Epidermal melanocyte (primary cell): ENCODE results near the gene ASTN1.
A peak's percentile ranks its signal among the peaks of the same experiment; 100 is the strongest.

Source experiments
- DNase-seq: peaks from one replicate; pipeline ENCODE4 v3.0.0; 2011; ENCODE audit warnings: low spot score; ENCODE audit not compliant: insufficient read length

The ASTN1 gene

GRCh38 chr1:177164380-177165068, at the start of gene ASTN1:
Gene ASTN1, minus strand, starts transcription at chr1:177164712. Its CDS starts 36 bp downstream, at chr1:177164676.
- DNase-seq: no peak

GRCh38 chr1:177211231-177211630, 46.7 kb upstream of the ASTN1 start:
- DNase-seq: no peak

- DNase-seq: no peak
Observed at GRCh38 chr1:177210071-177210470, 45.6 kb upstream of the ASTN1 start.

GRCh38 chr1:177209357-177209756, 44.8 kb upstream of the ASTN1 start:
- DNase-seq: peak; percentile 83

- no peak for DNase-seq
Observed at GRCh38 chr1:177208920-177209319, 44.4 kb upstream of the ASTN1 start.

GRCh38 chr1:177206831-177207355, 42.4 kb upstream of the ASTN1 start:
- no peak for DNase-seq

- DNase-seq: no peak
Observed at GRCh38 chr1:177200290-177200689, 35.8 kb upstream of the ASTN1 start.

GRCh38 chr1:177198243-177198642, 33.7 kb upstream of the ASTN1 start:
- no peak for DNase-seq

- no peak for DNase-seq
Observed at GRCh38 chr1:177190308-177190970, 25.9 kb upstream of the ASTN1 start.

- no peak for DNase-seq
Observed at GRCh38 chr1:177186639-177187038, 22.1 kb upstream of the ASTN1 start.

GRCh38 chr1:177185209-177185608, 20.7 kb upstream of the ASTN1 start:
- DNase-seq: no peak

GRCh38 chr1:177183836-177184235, 19.3 kb upstream of the ASTN1 start:
- no peak for DNase-seq

GRCh38 chr1:177181631-177182291, 17.2 kb upstream of the ASTN1 start:
- peak; percentile 48 for DNase-seq

- no peak for DNase-seq
Observed at GRCh38 chr1:177181280-177181630, 16.7 kb upstream of the ASTN1 start.

GRCh38 chr1:177174921-177175634, 10.6 kb upstream of the ASTN1 start:
- DNase-seq: no peak

GRCh38 chr1:177173976-177174375, 9.5 kb upstream of the ASTN1 start:
- DNase-seq: no peak

GRCh38 chr1:177172866-177173265, 8.4 kb upstream of the ASTN1 start:
- DNase-seq: no peak

GRCh38 chr1:177172272-177172671, 7.8 kb upstream of the ASTN1 start:
- no peak for DNase-seq

- no peak for DNase-seq
Observed at GRCh38 chr1:177171536-177172123, 7.1 kb upstream of the ASTN1 start.

- DNase-seq: no peak
Observed at GRCh38 chr1:177170756-177171535, 6.4 kb upstream of the ASTN1 start, which contains the start of gene BRINP2. Gene BRINP2, plus strand, starts transcription at chr1:177170958. Its CDS starts 58,919 bp downstream, at chr1:177229877.
